GM20431 (cell line): ENCODE measurements around the gene PTGER3.
"Not testable (repeated sequence)": the region's sequence is repeated elsewhere in the genome, so short reads cannot be mapped to it uniquely, and the experiment has no call there.

Source experiments
- in situ Hi-C: fragments of 300-500 bp; cut with MseI, MboI; formaldehyde crosslinking; loops from one replicate; pipeline ENCODE4 v1.15.0; 2020; ENCODE audit warnings: low sequenced_read_pairs; ENCODE audit not compliant: unreplicated experiment

The PTGER3 gene

GRCh38 chr1:71019233-71019969 is 28.2 kb downstream of the PTGER3 start:
- in situ Hi-C loops = no loop called here

- in situ Hi-C loops = no loop called here
Observed at GRCh38 chr1:71018791-71019190, 28.8 kb downstream of the PTGER3 start.

- in situ Hi-C loops = no loop called here
Observed at GRCh38 chr1:71015745-71016144, 31.9 kb downstream of the PTGER3 start.

- in situ Hi-C loops = no loop called here
Observed at GRCh38 chr1:71014178-71014579, 33.4 kb downstream of the PTGER3 start.

- in situ Hi-C loops = no loop called here
Observed at GRCh38 chr1:71002709-71003475, 44.7 kb downstream of the PTGER3 start.

- in situ Hi-C loops = no loop called here
Observed at GRCh38 chr1:71001624-71002023, 46.0 kb downstream of the PTGER3 start.

- in situ Hi-C loops = no loop called here
Observed at GRCh38 chr1:70997793-70998192, 49.8 kb downstream of the PTGER3 start.

GRCh38 chr1:70994753-70995268 is 52.8 kb downstream of the PTGER3 start:
- in situ Hi-C loops = no loop called here

GRCh38 chr1:70993798-70994197 is 53.8 kb downstream of the PTGER3 start:
- in situ Hi-C loops = no loop called here

GRCh38 chr1:70992521-70992920 is 55.1 kb downstream of the PTGER3 start:
- in situ Hi-C loops = no loop called here

- in situ Hi-C loops = no loop called here
Observed at GRCh38 chr1:70990469-70991253, 57.0 kb downstream of the PTGER3 start.

- in situ Hi-C loops = no loop called here
Observed at GRCh38 chr1:70987497-70987896, 60.1 kb downstream of the PTGER3 start.

- in situ Hi-C loops = not testable (repeated sequence)
Observed at GRCh38 chr1:70985776-70986225, 61.8 kb downstream of the PTGER3 start.

- in situ Hi-C loops = not testable (repeated sequence)
Observed at GRCh38 chr1:70985278-70985677, 62.3 kb downstream of the PTGER3 start.

- in situ Hi-C loops = no loop called here
Observed at GRCh38 chr1:70980361-70980760, 67.3 kb downstream of the PTGER3 start.

- in situ Hi-C loops = no loop called here
Observed at GRCh38 chr1:70979881-70980280, 67.7 kb downstream of the PTGER3 start.

GRCh38 chr1:70979313-70979712 is 68.3 kb downstream of the PTGER3 start:
- in situ Hi-C loops = no loop called here

- in situ Hi-C loops = no loop called here
Observed at GRCh38 chr1:70978623-70979022, 69.0 kb downstream of the PTGER3 start.

GRCh38 chr1:70977575-70977974 is 70.0 kb downstream of the PTGER3 start:
- in situ Hi-C loops = no loop called here

- in situ Hi-C loops = no loop called here
Observed at GRCh38 chr1:70977041-70977440, 70.6 kb downstream of the PTGER3 start.
